Stimulated activated CD4-positive, alpha-beta T cell treated with anti-CD3 and anti-CD28 coated beads, TNF-alpha, amount 100 ng/mL, for 24 hours (primary cell): ENCODE data around the gene ANKDD1B.

ENCODE experiments used
- DNase-seq, 3 experiments: peaks; one replicate each; pipeline ENCODE4 v3.0.0-alpha.2; 2020; ENCODE audit warnings: low read depth in 3 of 3

Gene ANKDD1B

DNA sequence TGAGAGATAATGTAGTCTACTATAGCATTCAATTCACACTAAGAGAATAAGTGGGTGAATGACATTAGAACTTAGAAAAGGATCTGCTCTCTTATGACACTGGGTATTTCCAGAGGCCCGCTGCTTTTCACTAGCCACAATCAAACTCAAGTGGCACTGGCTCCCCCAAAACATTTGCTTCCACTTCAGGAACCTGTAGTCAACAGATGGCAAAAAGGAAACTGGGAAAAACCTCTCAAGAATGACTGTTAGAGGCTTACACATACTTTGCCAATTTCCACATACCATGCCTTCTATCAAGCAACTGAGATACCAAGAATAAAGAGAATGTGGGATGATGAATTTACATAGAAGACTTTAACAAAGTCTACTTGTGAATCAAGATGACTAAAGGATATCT lies 94.8 kb downstream of the ANKDD1B start:
- DNase-seq, result no peak

DNA sequence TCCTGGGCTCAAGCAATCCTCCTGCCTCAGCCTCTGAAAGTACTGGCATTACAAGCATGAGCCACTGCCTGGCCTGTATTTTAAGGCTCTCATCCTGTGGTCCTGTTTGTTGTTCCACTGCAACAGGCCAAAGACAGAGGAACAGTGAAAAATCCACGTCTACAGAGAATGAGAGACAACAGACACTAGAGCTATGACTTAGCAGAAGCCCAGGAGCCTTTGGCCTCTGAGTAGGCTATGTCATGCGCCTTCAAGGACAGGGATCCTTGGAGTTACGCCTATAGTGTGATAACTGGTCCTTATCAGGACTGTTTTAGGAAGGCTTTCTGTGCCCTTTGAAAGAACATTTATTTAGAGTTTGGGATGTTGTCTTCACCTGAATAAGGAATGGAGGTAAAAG lies 95.5 kb downstream of the ANKDD1B start:
- no peak for DNase-seq

DNA sequence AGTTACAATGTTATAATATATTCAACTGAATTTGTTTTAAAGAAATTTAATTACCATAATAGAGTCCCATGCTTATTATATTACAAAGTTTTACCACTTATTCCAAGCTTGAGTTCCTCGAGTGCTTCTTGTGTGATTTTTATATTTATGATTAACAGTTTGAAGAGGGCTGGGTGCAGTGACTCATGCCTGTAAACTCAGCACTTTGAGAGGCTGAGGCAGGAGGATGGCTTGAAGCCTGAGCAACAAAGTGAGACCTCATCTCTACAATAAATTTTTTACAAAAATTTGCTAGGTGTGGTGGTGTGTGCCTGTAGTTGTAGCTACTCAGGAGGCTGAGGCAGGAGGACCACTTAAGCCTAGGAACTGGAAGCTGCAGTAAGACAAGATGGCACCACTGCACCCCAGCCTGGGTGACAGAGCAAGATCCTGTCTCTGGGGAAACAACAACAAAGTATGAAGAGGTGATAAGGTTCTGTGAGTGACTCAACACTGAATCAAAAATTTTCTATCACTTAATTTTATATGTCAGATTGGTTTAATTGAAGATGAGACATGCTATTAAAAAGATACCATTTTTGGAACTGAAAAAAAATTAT lies 96.8 kb downstream of the ANKDD1B start:
- no peak for DNase-seq

DNA sequence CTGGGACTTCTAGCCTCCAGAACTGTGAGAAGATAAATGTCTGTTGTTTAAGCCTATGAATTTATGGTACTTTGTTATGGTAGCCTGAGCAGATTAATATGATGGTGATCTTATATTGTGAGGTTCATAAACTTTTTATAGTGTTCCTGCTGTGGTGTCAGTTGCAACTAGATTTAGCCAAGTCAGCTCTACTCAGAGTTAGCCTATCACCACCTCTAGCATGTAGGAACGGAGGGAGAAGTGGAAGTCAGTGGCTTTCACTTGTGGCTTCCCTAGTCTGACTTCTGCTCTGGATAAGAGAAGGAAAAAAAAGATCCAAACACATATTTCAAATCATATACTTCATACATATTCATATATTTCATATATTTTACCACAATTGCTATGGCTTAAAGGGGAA lies 99.4 kb downstream of the ANKDD1B start:
- no peak for DNase-seq

DNA sequence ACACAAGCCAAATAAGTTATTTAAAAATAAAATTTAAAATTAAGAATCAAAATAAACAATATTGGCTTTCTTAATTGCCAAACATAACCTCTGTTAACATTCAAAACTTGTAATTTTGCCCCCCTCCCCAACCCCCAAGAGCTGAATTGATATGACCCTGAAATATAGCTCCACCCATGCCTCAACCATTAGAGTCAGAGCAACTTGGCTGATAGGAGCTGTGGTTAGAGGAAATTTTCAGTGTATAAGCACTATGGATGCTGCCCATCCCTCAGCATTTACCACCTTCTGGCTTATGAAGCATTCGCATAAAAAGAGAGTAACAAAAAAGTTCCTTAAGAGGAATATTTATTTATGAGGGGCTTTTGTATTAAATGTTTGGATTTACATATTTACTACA lies 99.9 kb downstream of the ANKDD1B start:
- DNase-seq, result no peak

DNA sequence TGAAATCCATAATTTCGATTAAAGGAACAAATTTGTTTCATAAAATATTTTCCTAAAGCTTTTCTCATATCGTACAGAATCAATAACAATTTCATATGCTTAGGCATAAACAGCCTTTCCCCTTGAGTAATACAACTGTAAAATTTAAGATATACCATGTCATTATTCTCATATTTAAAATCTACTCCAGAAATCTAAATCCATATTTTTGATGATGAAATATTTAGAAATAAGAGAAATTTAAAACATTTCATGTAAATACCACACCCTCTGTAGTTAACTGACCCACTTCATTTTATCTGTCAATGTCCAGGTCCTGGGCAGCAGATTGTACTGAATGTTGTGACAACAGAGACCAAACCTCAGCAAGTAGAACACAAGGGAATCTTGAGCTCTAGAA lies 100.8 kb downstream of the ANKDD1B start:
- DNase-seq, result no peak

DNA sequence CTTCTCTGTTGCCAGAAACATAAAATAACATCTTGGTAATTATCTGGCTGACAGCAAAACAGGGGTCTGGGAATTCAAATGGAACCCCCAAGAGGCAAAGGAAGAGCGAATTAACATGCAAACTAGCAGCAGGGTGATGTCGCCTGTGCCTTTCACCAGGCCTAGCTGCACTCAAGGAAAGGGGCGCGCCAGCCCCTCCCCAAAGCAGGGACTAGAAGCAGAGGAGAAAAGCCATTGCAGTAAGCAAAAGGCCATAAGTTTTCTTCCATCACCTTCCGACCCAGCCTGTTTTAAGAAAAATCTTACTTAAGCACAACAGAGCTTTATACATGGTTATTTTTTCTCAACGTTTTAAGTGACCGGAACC lies 105.4 kb downstream of the ANKDD1B start:
- no peak for DNase-seq

DNA sequence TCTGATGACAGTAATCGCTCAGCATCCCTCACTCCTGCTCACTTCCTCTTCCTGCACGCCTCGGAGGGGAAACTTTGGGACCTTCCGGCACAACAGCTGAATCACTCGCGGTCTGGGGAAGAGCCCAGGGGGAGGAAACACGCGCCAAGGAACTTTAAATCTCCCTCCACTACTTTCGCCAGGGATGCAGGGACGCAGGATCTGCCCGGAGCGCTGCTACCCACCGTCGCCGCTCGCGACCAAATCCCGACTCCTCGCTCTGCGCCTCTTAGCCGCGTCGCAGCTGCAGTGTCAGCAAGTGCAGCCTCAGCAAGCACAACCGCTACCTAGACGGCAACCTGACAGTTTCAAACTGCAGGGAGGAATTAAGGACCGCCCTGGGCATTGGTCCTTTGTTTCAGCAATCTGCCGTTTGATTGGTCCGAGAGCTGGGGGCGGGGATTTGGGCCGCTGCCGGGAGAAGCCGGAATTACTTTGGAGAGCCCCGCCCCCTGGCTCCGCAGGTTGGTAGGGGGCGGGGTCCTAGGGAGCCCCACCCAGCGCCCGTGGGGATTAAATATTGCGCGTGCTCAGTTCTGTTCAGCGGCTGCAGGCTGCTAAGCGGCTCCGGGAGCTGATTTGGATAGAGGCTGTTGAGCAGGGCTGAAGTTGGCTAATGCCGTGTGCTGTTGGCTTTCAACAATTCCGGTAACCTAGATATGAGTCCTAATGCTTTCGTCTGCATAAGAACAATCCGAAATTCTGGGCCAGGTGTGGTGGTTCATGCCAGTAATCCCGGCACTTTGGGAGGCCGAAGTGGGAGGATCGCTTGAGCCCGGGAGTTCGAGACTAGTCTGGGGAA lies 106.0 kb downstream of the ANKDD1B start, which contains the start of gene POC5:
Gene POC5 (minus strand): TSS at position 356 of the 841 bp plus-strand sequence. CDS start 4,500 bp downstream, outside the sequence.
- DNase-seq, result peak; percentile 98 to 99 (median 99)

DNA sequence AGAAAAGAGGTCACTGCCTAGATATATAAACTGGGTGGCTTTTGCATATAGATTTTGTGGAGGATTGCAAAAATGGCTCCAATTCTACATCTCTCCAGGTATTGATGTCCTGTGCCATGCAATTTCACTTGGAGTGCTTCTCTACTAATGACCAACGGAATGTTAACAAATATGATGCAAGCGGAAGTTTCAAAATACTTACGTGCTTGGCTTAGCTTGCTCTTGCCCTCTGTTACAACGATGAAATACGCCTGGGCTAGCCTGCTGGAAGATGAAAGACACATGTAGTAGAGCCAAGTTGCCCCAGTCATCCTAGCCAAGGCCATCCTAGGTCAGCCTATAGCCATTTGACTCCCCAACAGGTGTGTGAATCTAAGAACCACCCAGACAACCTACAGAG lies 109.6 kb downstream of the ANKDD1B start:
- DNase-seq, result no peak
